Measurements from ENCODE around the gene TMEM114.

Gene TMEM114

DNA sequence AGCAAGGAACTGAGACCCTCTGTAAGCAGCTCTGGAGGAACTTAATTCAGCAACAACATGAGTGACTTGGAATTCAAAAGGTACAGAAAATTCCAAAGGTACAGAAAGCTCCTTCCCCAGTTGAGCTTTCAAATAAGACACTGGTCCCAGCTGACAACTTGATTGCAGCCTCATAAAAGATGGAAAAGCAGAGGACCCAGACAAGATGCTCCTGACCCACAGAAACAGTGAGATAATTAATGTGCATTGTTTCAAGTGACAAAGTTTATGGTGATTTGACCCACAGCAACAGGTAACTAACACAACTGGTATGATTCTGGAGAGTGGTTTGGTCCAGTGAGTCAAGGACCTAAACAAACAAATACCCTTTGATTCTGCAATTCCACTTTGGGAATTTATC is 15.2 kb upstream of the TMEM114 start:
- TF ChIP-seq, protein P1, sequence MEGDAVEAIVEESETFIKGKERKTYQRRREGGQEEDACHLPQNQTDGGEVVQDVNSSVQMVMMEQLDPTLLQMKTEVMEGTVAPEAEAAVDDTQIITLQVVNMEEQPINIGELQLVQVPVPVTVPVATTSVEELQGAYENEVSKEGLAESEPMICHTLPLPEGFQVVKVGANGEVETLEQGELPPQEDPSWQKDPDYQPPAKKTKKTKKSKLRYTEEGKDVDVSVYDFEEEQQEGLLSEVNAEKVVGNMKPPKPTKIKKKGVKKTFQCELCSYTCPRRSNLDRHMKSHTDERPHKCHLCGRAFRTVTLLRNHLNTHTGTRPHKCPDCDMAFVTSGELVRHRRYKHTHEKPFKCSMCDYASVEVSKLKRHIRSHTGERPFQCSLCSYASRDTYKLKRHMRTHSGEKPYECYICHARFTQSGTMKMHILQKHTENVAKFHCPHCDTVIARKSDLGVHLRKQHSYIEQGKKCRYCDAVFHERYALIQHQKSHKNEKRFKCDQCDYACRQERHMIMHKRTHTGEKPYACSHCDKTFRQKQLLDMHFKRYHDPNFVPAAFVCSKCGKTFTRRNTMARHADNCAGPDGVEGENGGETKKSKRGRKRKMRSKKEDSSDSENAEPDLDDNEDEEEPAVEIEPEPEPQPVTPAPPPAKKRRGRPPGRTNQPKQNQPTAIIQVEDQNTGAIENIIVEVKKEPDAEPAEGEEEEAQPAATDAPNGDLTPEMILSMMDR (IDR thresholded peaks at IDR 0.05): no peak

DNA sequence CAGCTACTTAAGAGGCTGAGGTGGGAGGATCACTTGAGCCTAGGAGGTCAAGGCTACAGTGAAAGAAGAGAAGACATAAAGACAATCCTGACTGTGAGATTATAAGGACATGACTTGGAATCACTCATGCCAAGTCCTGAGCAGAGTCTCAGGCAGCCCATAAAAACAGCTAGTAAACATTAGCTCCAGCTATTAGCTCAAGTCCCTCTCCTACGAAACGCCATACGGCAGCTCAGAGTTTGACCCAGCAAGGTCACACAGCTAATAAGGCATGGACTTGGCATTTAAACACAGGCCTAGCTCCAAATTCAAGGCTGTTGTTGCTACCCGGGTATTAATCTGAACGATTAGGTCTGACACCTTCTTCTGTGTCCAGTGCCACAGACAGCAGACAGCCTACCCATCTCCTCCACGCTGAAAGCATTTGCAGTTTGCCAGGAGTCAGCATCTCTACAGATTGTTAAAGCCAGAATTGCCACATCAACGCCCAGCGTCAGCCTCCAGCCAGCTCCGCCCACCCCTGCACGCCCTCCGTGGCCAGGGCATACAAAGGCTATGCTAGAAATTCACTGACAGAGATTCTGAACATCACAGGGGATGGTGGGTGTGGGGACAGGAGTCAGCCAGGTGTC is 9.9 kb upstream of the TMEM114 start:
- TF ChIP-seq, protein P1 (IDR thresholded peaks at IDR 0.05): no peak

DNA sequence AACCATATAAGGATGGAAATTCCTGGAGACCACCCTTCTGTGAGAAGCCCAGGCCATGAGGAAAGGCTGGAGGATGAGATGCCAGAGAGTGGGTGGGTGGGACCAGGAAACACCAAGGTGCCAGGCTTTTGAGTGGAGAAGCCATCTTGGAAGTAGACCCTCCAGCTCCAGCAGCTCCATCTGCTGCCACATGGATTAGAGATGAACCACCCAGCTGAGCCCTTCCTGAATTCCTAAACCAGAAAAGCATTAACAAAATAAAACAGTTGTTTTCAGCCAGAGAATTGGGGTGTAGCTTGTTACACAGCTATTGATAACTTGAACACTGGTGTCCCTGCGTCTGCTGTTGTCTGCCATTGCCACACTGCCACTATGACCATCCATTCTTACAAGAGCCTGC is 6.3 kb upstream of the TMEM114 start:
- TF ChIP-seq, protein P1 (IDR thresholded peaks at IDR 0.05): no peak

DNA sequence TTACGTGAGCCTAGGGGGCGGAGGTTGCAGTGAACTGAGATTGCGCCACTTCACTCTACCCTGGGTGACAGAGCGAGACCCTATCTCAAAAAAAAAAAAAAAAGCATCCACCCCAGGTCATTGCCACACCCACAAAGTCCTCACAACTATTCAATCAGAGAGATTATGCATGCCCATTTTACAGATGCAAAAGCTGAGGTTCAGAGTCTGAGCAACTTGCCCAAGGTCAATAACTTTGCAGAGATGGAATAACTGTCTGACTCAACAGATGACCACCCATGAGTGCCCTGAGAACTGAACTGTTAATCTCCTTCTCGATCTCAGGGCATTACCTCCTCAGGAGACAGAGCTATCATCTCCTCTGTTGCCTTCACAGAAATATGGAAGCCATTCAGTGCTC is 5.5 kb upstream of the TMEM114 start:
- TF ChIP-seq, protein P1 (IDR thresholded peaks at IDR 0.05): no peak

DNA sequence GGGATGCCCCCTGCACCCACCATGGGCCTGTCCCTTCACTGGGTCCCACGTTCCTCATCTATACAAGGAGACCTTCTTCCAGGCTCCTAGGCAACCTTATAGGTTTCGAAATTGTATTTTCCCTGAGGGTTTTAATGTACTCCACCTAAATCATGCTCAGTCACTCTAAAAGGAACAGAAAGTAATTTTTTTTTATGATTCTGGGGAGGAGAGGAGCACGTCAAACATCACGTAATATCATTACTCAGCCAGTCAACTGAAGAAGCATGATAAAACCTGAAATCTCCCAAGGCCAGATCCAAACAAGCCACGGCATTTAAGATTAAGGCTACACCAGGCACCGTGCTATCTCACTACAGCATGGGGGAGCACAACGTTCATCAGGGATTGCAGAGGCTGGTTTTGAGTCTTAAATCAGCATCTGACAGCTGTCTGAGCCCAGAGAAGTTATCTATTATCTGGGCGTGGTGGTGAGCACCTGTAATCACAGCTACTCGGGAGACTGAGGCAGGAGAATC is 3.9 kb upstream of the TMEM114 start:
- TF ChIP-seq, protein P1 (IDR thresholded peaks at IDR 0.05): no peak

DNA sequence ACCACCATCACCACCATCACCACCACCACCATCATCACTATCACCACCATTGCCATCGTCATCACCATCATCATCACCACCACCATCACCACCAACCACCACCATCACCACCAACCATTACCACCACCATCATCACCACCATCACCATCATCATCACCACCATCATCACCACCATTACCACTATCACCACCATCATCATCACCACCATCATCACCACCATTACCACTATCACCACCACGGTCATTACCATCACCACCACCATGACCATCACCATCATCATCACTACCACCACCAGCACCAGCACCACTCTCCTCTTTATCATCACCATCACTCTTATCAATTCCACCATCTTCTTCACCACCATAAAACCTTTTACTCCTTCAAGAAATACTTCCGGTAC is 1.1 kb upstream of the TMEM114 start:
- TF ChIP-seq, protein P1 (IDR thresholded peaks at IDR 0.05): no peak

DNA sequence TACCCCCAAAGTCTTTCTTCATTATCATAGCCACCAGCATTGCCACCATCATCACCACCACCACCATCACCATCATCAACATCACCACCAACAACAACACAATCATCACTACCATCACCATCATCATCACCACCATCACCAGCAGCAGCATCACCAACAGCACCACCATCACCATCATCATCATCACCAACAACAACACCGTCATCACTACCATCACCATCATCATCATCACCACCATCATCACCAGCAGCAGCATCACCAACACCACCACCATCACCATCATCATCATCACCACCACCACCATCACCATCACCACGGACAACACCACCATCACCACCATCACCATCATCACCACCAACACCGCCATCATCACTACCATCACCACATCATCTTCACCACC is 500 bp upstream of the TMEM114 start:
- TF ChIP-seq, protein P1 (IDR thresholded peaks at IDR 0.05): no peak
